ENCODE data around the gene HCN3. TPM values are rescaled to one million over a fixed set of nuclear protein-coding genes. Genes with fewer than 3 reads are reported as not detected.

Gene HCN3
- total RNA-seq, 1 donor from 2014 or later, result 10.6 TPM

DNA sequence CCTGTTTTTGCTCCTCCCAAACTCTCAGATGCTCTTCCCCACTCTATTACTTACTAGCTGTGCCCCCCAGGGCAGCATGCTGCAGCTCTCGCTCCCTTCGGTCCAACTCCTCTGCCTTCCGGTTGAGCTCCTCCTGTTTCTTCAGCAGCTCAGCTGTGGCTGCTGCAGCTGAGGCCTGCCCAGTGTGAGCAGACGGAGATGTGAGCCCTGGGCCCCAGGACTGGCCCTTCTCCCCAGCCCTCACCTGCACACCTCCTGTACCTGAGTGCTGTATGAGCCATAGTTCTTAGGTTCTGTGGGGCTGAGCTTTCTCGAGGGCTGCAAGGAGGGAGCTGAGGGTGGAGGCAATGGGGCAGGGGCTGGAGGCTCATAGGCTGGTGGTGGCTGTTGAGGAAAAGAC, 17.0 kb upstream of the HCN3 start:
- peaks cover 34% of the 10 kb centered on the region for H3K4me1 Mint-ChIP-seq (ENCODE audit: unreplicated experiment)
- H3K36me3 Mint-ChIP-seq, result peaks cover 35% of the 10 kb centered on the region
- TF ChIP-seq CTCF (conservative IDR thresholded peaks at IDR 0.05), result no peak
- DNase-seq (ENCODE audit: extremely low spot score, unreplicated experiment), result no peak
- no peaks in the 10 kb centered on the region for H3K27me3 Mint-ChIP-seq
- no peaks in the 10 kb centered on the region for H3K9me3 Mint-ChIP-seq
- peak overlapping the region; percentile 99 for H3K4me3 Mint-ChIP-seq
- no peak overlapping the region for H3K27ac Mint-ChIP-seq

GRCh38 chr1:155261493-155261851, 15.8 kb upstream of the HCN3 start:
- peaks cover 38% of the 10 kb centered on the region for H3K36me3 Mint-ChIP-seq
- peak overlapping the region; percentile 99 for H3K4me3 Mint-ChIP-seq
- H3K9me3 Mint-ChIP-seq, result no peaks in the 10 kb centered on the region
- peak overlapping the region; percentile 93 for H3K27ac Mint-ChIP-seq
- no peak for DNase-seq (ENCODE audit: extremely low spot score, unreplicated experiment)
- peaks cover 25% of the 10 kb centered on the region for H3K4me1 Mint-ChIP-seq (ENCODE audit: unreplicated experiment)
- TF ChIP-seq CTCF (conservative IDR thresholded peaks at IDR 0.05), result peak; percentile 35
- no peaks in the 10 kb centered on the region for H3K27me3 Mint-ChIP-seq

GRCh38 chr1:155261852-155262673, 15.2 kb upstream of the HCN3 start, which contains the start of gene SCAMP3:
Gene SCAMP3 (minus strand): TSS chr1:155262360. CDS start chr1:155262151, 209 bp downstream.
- H3K4me1 Mint-ChIP-seq (ENCODE audit: unreplicated experiment), result peaks cover 22% of the 10 kb centered on the region
- peak; percentile 9 for TF ChIP-seq CTCF (conservative IDR thresholded peaks at IDR 0.05)
- peak within 1 kb of the TSS; percentile 99 for H3K4me3 Mint-ChIP-seq
- peak; percentile 93 for DNase-seq (ENCODE audit: extremely low spot score, unreplicated experiment)
- peaks cover 36% of the 10 kb centered on the region for H3K36me3 Mint-ChIP-seq
- no peaks in the 10 kb centered on the region for H3K9me3 Mint-ChIP-seq
- H3K27ac Mint-ChIP-seq, result peak within 1 kb of the TSS; percentile 93
- H3K27me3 Mint-ChIP-seq, result no peaks in the 10 kb centered on the region

DNA sequence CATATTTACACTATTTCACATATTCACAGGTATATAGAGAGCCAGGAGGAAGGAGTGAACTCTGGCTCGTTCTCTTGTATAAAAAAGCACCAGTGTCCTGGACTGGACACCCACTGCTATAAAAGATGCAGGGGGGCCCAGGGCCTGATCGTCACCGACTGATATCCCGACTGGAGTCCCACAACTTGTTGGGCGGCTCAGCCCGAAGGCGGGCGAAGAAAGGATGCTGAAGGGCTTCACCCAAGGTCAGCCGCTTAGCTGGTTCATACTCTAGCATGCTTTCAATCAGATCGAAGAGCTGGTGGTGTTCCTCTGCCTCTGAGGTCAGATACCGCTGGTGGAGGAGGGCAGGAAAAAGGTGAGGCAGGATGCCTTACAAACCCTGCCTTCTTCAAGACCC, 14.2 kb upstream of the HCN3 start:
- H3K9me3 Mint-ChIP-seq, result no peaks in the 10 kb centered on the region
- peak overlapping the region; percentile 93 for H3K27ac Mint-ChIP-seq
- H3K27me3 Mint-ChIP-seq, result no peaks in the 10 kb centered on the region
- H3K4me1 Mint-ChIP-seq (ENCODE audit: unreplicated experiment), result peaks cover 22% of the 10 kb centered on the region
- H3K36me3 Mint-ChIP-seq, result peaks cover 41% of the 10 kb centered on the region
- H3K4me3 Mint-ChIP-seq, result peak overlapping the region; percentile 99
- no peak for DNase-seq (ENCODE audit: extremely low spot score, unreplicated experiment)
- no peak for TF ChIP-seq CTCF (conservative IDR thresholded peaks at IDR 0.05)

- no peaks in the 10 kb centered on the region for H3K9me3 Mint-ChIP-seq
- H3K27me3 Mint-ChIP-seq, result no peaks in the 10 kb centered on the region
- DNase-seq (ENCODE audit: extremely low spot score, unreplicated experiment), result no peak
- peaks cover 34% of the 10 kb centered on the region for H3K36me3 Mint-ChIP-seq
- H3K4me3 Mint-ChIP-seq, result no peak overlapping the region
- H3K4me1 Mint-ChIP-seq (ENCODE audit: unreplicated experiment), result peaks cover 14% of the 10 kb centered on the region
- no peak overlapping the region for H3K27ac Mint-ChIP-seq
- no peak for TF ChIP-seq CTCF (conservative IDR thresholded peaks at IDR 0.05)
Observed at GRCh38 chr1:155266553-155266952, 10.7 kb upstream of the HCN3 start.

Measured in type B pancreatic cell (in vitro differentiated cells).